HL-60 (cell line): ENCODE data around the gene WDR35.

Experiments used
- DNase-seq, 2 experiments: peaks; one replicate each; pipeline ENCODE4 v3.0.0-alpha.2; 2010 to 2020; ENCODE audit warnings: low read depth in 1 of 2, low spot score in 1 of 2
- H3K27ac ChIP-seq: fragments of 250-450 bp; sonication (Bioruptor Pico); replicated peaks from 2 replicates; pipeline ENCODE4 v1.5.1; 2020; ENCODE audit warnings: mild to moderate bottlenecking, moderate library complexity
- H3K27me3 ChIP-seq: fragments of 250-450 bp; sonication (Bioruptor Pico); 2 replicates; pipeline ENCODE4 v1.5.1; 2021; ENCODE audit warnings: mild to moderate bottlenecking, moderate library complexity; ENCODE audit not compliant: insufficient read depth, poor library complexity, severe bottlenecking
- H3K4me3 ChIP-seq: replicated peaks from 2 replicates; pipeline ENCODE4 v1.5.1; 2011; ENCODE audit warnings: mild to moderate bottlenecking, control low read depth, low read length; ENCODE audit not compliant: insufficient read depth
- CTCF ChIP-seq: IDR thresholded peaks from one replicate; pipeline ENCODE4 v1.5.1; 2011; ENCODE audit warnings: low read length, control low read depth, inconsistent platforms; ENCODE audit not compliant: insufficient read depth
- GABPA ChIP-seq: IDR thresholded peaks from 2 replicates; pipeline ENCODE4 v1.6.1; 2012; ENCODE audit warnings: low read depth
- POLR2AphosphoS5 ChIP-seq: IDR thresholded peaks from 2 replicates; pipeline ENCODE4 v1.6.1; 2012; ENCODE audit warnings: low read depth
- REST ChIP-seq: IDR thresholded peaks from 2 replicates; pipeline ENCODE4 v1.6.1; 2012; ENCODE audit warnings: low read depth; ENCODE audit not compliant: insufficient replicate concordance
- SPI1 ChIP-seq: IDR thresholded peaks from 2 replicates; pipeline ENCODE4 v1.6.1; 2012; ENCODE audit warnings: low read depth, mild to moderate bottlenecking, borderline replicate concordance

WDR35 gene

GRCh38 chr2:19988600-19988999, 1.3 kb downstream of the WDR35 start:
- H3K4me3 ChIP-seq = no peak overlapping the region
- TF ChIP-seq POLR2AphosphoS5 (no peak), CTCF (no peak), REST (no peak)

GRCh38 chr2:19987936-19988335, 2.0 kb downstream of the WDR35 start:
- no peak overlapping the region for H3K27ac ChIP-seq
- no peak overlapping the region for H3K4me3 ChIP-seq
- DNase-seq = no peak
- peaks cover 5% of the 10 kb centered on the region for H3K27me3 ChIP-seq
- TF ChIP-seq POLR2AphosphoS5 (no peak), REST (no peak), CTCF (no peak), GABPA (no peak), SPI1 (no peak)

More at GRCh38 chr2:19988600-19988999, 1.3 kb downstream of the WDR35 start:
- Histone ChIP-seq H3K27me3 (peaks cover 5% of the 10 kb centered on the region), H3K27ac (no peak overlapping the region)
- no peak for DNase-seq

- Histone ChIP-seq H3K27ac (no peak overlapping the region), H3K4me3 (no peak overlapping the region), H3K27me3 (no peaks in the 10 kb centered on the region)
- TF ChIP-seq CTCF = no peak
- TF ChIP-seq POLR2AphosphoS5 = no peak
- no peak for TF ChIP-seq REST
- TF ChIP-seq GABPA = no peak
- TF ChIP-seq SPI1 = no peak
- no peak for DNase-seq
Measured at GRCh38 chr2:19982268-19982667, 7.6 kb downstream of the WDR35 start.
